HCT116 (cell line): ENCODE measurements around the gene UTRN. TPM values are rescaled to one million over a fixed set of nuclear protein-coding genes. Genes with fewer than 3 reads are reported as not detected.

ENCODE experiments used
- ATAC-seq: fragments of 200-7000 bp; cut with Tn5 transposase; 2 replicates; pipeline ENCODE4 v1.9.1; 2020; ENCODE audit warnings: mild to moderate bottlenecking, moderate library complexity
- BruUV-seq: library from RNA; stranded (reverse); fragments of 400-500 nt; replicated peaks from 2 replicates; lab custom pipeline; 2021; lab: Mats Ljungman, UMichigan
- CTCF ChIA-PET: fragments of 300-600 bp; sonication (Branson Sonifier 250); formaldehyde crosslinking; loops from one replicate; lab custom pipeline; 2021; ENCODE audit warnings: antibody characterized with exemption; lab: Charles Lee
- POLR2A ChIA-PET: fragments of 300-600, 350-600 bp; sonication (Branson Sonifier 250); formaldehyde crosslinking; loops from one replicate; lab custom pipeline; 2021; ENCODE audit warnings: antibody characterized with exemption; lab: Charles Lee
- RAD21 ChIA-PET, 2 experiments: fragments of 300-600 bp; sonication (Branson Sonifier 250); formaldehyde crosslinking; loops; one replicate each; lab custom pipeline; 2023; ENCODE audit warnings: low total read pairs in 2 of 2; ENCODE audit not compliant: uncharacterized antibody in 2 of 2, unreplicated experiment in 2 of 2, low non-redundant PET in 1 of 2; lab: Charles Lee
- DNase-seq: peaks from one replicate; pipeline ENCODE4 v3.0.0-alpha.2; 2010; ENCODE audit warnings: low read depth, low spot score
- H2AFZ ChIP-seq: fragments of 200-600 bp; shearing (Covaris generic), sonication (generic); 2 replicates; pipeline ENCODE4 v1.6.1; 2017; ENCODE audit warnings: low read depth, mixed run types, mixed read lengths, antibody characterized with exemption, low read length; ENCODE audit not compliant: poor library complexity, severe bottlenecking
- H3K27ac ChIP-seq: 2 replicates; pipeline ENCODE4 v1.5.1; 2012; ENCODE audit warnings: low read depth, low read length
- H3K27me3 ChIP-seq: fragments of 200-600 bp; sonication (generic); 2 replicates; pipeline ENCODE4 v1.6.1; 2016; ENCODE audit warnings: mixed run types, low read length, mixed read lengths; ENCODE audit not compliant: insufficient read depth
- H3K36me3 ChIP-seq, 2 experiments: fragments of 200-500 bp in 1 of 2; fragments of 200-600 bp in 1 of 2; sonication (Bioruptor generic) in 1 of 2; sonication (generic) in 1 of 2; 2 replicates each; pipeline versions ENCODE4 v1.5.1 to v1.6.1; 2014 to 2016; ENCODE audit warnings: low read length in 2 of 2, inconsistent platforms in 1 of 2, mixed read lengths in 1 of 2, mixed run types in 1 of 2; ENCODE audit not compliant: insufficient read depth in 2 of 2, control insufficient read depth in 1 of 2
- H3K4me1 ChIP-seq, 2 experiments: fragments of 200-600 bp in 1 of 2; sonication (generic) in 1 of 2; 2 replicates each; pipeline versions ENCODE4 v1.5.1 to v1.6.1; 2012 to 2017; ENCODE audit warnings: low read length in 2 of 2, inconsistent platforms in 1 of 2, mild to moderate bottlenecking in 1 of 2, mixed read lengths in 1 of 2, mixed run types in 1 of 2, moderate library complexity in 1 of 2; ENCODE audit not compliant: insufficient read depth in 2 of 2, control insufficient read depth in 1 of 2
- H3K4me2 ChIP-seq: fragments of 200-600 bp; sonication (generic); 2 replicates; pipeline ENCODE4 v1.6.1; 2017; ENCODE audit warnings: mixed run types, low read length, mixed read lengths
- H3K4me3 ChIP-seq, 2 experiments: fragments of 200-600 bp in 1 of 2; sonication (generic) in 1 of 2; replicated peaks in 1 of 2; 2 replicates each; pipeline ENCODE4 v1.5.1; 2011 to 2016; ENCODE audit warnings: low read length in 2 of 2, control low read depth in 1 of 2, low read depth in 1 of 2, mild to moderate bottlenecking in 1 of 2, mixed read lengths in 1 of 2, mixed run types in 1 of 2
- H3K79me2 ChIP-seq: fragments of 200-600 bp; sonication (generic); 2 replicates; pipeline ENCODE4 v1.6.1; 2017; ENCODE audit warnings: mild to moderate bottlenecking, mixed run types, low read length, moderate library complexity, mixed read lengths; ENCODE audit not compliant: insufficient read depth
- H3K9ac ChIP-seq: fragments of 200-600 bp; sonication (generic); 2 replicates; pipeline ENCODE4 v1.6.1; 2016; ENCODE audit warnings: low read length, mixed read lengths
- H3K9me2 ChIP-seq: fragments of 200-600 bp; sonication (generic), shearing (Covaris generic); 2 replicates; pipeline ENCODE4 v1.6.1; 2017; ENCODE audit warnings: mixed run types, mild to moderate bottlenecking, moderate library complexity; ENCODE audit not compliant: insufficient read depth
- H3K9me3 ChIP-seq, 2 experiments: fragments of 200-500 bp in 1 of 2; fragments of 200-600 bp in 1 of 2; sonication (Bioruptor generic) in 1 of 2; sonication (generic) in 1 of 2; 2 replicates each; pipeline ENCODE4 v1.6.1; 2014 to 2017; ENCODE audit warnings: low read length in 2 of 2, mixed read lengths in 2 of 2, inconsistent platforms in 1 of 2, low read depth in 1 of 2, mild to moderate bottlenecking in 1 of 2, mixed run types in 1 of 2, moderate library complexity in 1 of 2; ENCODE audit not compliant: control insufficient read depth in 1 of 2, insufficient read depth in 1 of 2
- H4K20me1 ChIP-seq: fragments of 200-600 bp; sonication (generic), shearing (Covaris generic); 2 replicates; pipeline ENCODE4 v1.6.1; 2017; ENCODE audit warnings: mixed run types, mild to moderate bottlenecking, moderate library complexity; ENCODE audit not compliant: insufficient read depth
- CBX3 ChIP-seq: IDR thresholded peaks from 2 replicates; pipeline ENCODE4 v1.6.1; 2012; ENCODE audit warnings: low read depth
- EGR1 ChIP-seq: IDR thresholded peaks from 2 replicates; pipeline ENCODE4 v1.6.1; 2012; ENCODE audit warnings: low read depth
- ELF1 ChIP-seq: IDR thresholded peaks from 2 replicates; pipeline ENCODE4 v1.6.1; 2012; ENCODE audit warnings: low read depth, borderline replicate concordance
- FOSL1 ChIP-seq: IDR thresholded peaks from 2 replicates; pipeline ENCODE4 v1.6.1; 2012; ENCODE audit warnings: low read depth
- POLR2A ChIP-seq: IDR thresholded peaks from 2 replicates; pipeline ENCODE4 v1.7.0; 2011; ENCODE audit warnings: borderline replicate concordance; ENCODE audit not compliant: insufficient read depth, insufficient read length; ENCODE audit errors: extremely low read depth
- POLR2AphosphoS5 ChIP-seq: IDR thresholded peaks from 2 replicates; pipeline ENCODE4 v1.6.1; 2011; ENCODE audit warnings: mild to moderate bottlenecking, low read depth, low read length, moderate library complexity
- SIN3A ChIP-seq: IDR thresholded peaks from 2 replicates; pipeline ENCODE4 v1.6.1; 2012; ENCODE audit warnings: low read depth
- SP1 ChIP-seq: IDR thresholded peaks from 2 replicates; pipeline ENCODE4 v1.6.1; 2012; ENCODE audit warnings: low read depth
- SRF ChIP-seq: IDR thresholded peaks from 2 replicates; pipeline ENCODE4 v1.6.1; 2012; ENCODE audit warnings: low read depth
- TCF7L2 ChIP-seq: IDR thresholded peaks from 2 replicates; pipeline ENCODE4 v1.7.0; 2011; ENCODE audit warnings: borderline replicate concordance, inconsistent platforms; ENCODE audit not compliant: insufficient read depth, insufficient read length; ENCODE audit errors: extremely low read depth
- YY1 ChIP-seq: IDR thresholded peaks from 2 replicates; pipeline ENCODE4 v1.6.1; 2011; ENCODE audit warnings: low read length, low read depth, moderate library complexity, mild to moderate bottlenecking; ENCODE audit not compliant: insufficient replicate concordance; ENCODE audit errors: extremely low read depth
- ZNF274 ChIP-seq: fragments of 200-500 bp; sonication (Bioruptor generic); IDR thresholded peaks from 2 replicates; pipeline ENCODE4 v1.6.1; 2014; ENCODE audit warnings: mild to moderate bottlenecking, low read depth, low read length, inconsistent platforms
- intact Hi-C: fragments of 100-400 bp; cut with micrococcal nuclease; formaldehyde crosslinking; loops from 2 replicates; pipeline ENCODE4 v1.10.0; 2022
- total RNA-seq: library from RNA; stranded (reverse); gene quantifications from one replicate; pipeline ENCODE4 v1.2.1, GENCODE V29; 2021; ENCODE audit not compliant: unreplicated experiment
- TF ChIP-seq, protein P1 (sequence below), 3 experiments: fragments of 200-600 bp in 1 of 3; sonication (generic) in 1 of 3; IDR thresholded peaks in 2 of 3; conservative IDR thresholded peaks in 1 of 3; 2 replicates each; pipeline ENCODE4 v1.5.1; 2012 to 2017; ENCODE audit warnings: low read depth in 2 of 3, low read length in 2 of 3, antibody characterized with exemption in 1 of 3, borderline replicate concordance in 1 of 3, control low read depth in 1 of 3, mild to moderate bottlenecking in 1 of 3, mixed read lengths in 1 of 3, mixed run types in 1 of 3, moderate library complexity in 1 of 3; ENCODE audit not compliant: insufficient read depth in 1 of 3
- TF ChIP-seq, protein P2 (sequence below): IDR thresholded peaks from 2 replicates; pipeline ENCODE4 v1.6.1; 2012

Gene UTRN
- total RNA-seq, 1 experiment from 2014 or later, result 28.4 TPM

DNA sequence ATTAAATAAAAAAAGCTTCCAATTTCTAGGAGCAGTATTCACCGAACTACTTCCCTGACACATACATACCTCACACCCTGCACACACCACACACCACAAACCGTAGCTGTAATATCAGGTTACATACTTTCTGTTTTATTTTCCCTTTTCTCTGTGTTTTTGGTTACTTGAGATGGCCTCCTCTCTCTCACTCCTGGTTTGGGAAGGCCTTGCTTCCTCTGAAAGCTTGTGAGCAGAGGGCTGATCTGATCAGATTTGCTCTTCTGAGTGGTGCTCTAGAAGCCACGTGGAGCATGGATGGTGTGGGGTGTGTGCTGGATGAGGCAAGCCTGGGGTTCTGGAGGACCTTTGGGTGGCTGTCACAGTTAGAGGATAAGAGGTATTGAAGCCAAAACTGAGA, 20.9 kb downstream of the UTRN start:
- H3K9me2 ChIP-seq, result no peaks in the 10 kb centered on the region
- no peak overlapping the region for H3K27ac ChIP-seq
- BruUV-seq, result no TSS peak
- ATAC-seq (no peak), DNase-seq (no peak)
- intact Hi-C loops, result no loop called here
- H4K20me1 ChIP-seq, result no peaks in the 10 kb centered on the region
- ChIA-PET POLR2A (no interaction called here), CTCF (no interaction called here), RAD21 (no interaction called here)
- H3K9ac ChIP-seq, result no peak overlapping the region
- no peaks in the 10 kb centered on the region for H3K27me3 ChIP-seq
- TF ChIP-seq, protein P1, sequence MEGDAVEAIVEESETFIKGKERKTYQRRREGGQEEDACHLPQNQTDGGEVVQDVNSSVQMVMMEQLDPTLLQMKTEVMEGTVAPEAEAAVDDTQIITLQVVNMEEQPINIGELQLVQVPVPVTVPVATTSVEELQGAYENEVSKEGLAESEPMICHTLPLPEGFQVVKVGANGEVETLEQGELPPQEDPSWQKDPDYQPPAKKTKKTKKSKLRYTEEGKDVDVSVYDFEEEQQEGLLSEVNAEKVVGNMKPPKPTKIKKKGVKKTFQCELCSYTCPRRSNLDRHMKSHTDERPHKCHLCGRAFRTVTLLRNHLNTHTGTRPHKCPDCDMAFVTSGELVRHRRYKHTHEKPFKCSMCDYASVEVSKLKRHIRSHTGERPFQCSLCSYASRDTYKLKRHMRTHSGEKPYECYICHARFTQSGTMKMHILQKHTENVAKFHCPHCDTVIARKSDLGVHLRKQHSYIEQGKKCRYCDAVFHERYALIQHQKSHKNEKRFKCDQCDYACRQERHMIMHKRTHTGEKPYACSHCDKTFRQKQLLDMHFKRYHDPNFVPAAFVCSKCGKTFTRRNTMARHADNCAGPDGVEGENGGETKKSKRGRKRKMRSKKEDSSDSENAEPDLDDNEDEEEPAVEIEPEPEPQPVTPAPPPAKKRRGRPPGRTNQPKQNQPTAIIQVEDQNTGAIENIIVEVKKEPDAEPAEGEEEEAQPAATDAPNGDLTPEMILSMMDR (IDR thresholded peaks at IDR 0.05 in 2 of 3, conservative IDR thresholded peaks at IDR 0.05 in 1 of 3; ENCODE audit: borderline replicate concordance in 1 of 3, insufficient read depth in 1 of 3, low read depth in 2 of 3, low read length in 2 of 3), result no peak
- TF ChIP-seq ZNF274 (no peak), TCF7L2 (no peak), ELF1 (no peak), SIN3A (no peak), EGR1 (no peak), SRF (no peak)
- H3K4me1 ChIP-seq, result peaks cover 0 to 4% of the 10 kb centered on the region in 2 experiments; a peak in 1 of 4 replicates
- H2AFZ ChIP-seq, result no peak overlapping the region
- H3K4me3 ChIP-seq, result no peak overlapping the region
- no peak overlapping the region for H3K4me2 ChIP-seq
- H3K9me3 ChIP-seq, result no peaks in the 10 kb centered on the region
- H3K36me3 ChIP-seq, result no peaks in the 10 kb centered on the region
- no peaks in the 10 kb centered on the region for H3K79me2 ChIP-seq

DNA sequence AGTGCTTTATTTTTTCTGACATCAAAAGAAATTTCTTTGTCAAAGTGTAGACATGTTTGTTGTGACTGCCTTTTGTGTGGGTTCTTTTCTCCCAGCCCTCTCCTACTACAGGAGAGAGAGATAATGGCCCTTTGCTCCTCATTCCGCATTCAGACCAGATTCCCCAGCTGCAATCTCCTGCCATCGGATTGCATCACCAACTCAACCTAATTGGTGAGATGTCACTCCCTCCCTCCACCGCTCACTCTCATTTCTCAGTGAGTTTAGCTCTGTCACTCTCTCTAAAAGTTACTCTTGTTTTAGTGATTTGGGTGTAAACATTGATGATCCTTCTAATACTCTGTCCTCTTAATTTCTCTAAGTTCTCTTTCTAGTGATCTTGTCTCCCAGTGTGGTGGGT, 22.7 kb downstream of the UTRN start:
- no peaks in the 10 kb centered on the region for H3K36me3 ChIP-seq
- no TSS peak for BruUV-seq
- no peaks in the 10 kb centered on the region for H3K27me3 ChIP-seq
- POLR2A ChIA-PET, result no interaction called here
- DNase-seq (no peak), ATAC-seq (no peak)
- H3K9me3 ChIP-seq, result no peaks in the 10 kb centered on the region
- H3K79me2 ChIP-seq, result no peaks in the 10 kb centered on the region
- no peaks in the 10 kb centered on the region for H4K20me1 ChIP-seq
- no peak for TF ChIP-seq ELF1
- TF ChIP-seq POLR2A, result no peak
- no peak for TF ChIP-seq SRF
- TF ChIP-seq POLR2AphosphoS5, result no peak
- TF ChIP-seq, protein P1 (IDR thresholded peaks at IDR 0.05 in 2 of 3, conservative IDR thresholded peaks at IDR 0.05 in 1 of 3; ENCODE audit: borderline replicate concordance in 1 of 3, insufficient read depth in 1 of 3, low read depth in 2 of 3, low read length in 2 of 3), result no peak
- no peak for TF ChIP-seq ZNF274
- TF ChIP-seq, protein P2, sequence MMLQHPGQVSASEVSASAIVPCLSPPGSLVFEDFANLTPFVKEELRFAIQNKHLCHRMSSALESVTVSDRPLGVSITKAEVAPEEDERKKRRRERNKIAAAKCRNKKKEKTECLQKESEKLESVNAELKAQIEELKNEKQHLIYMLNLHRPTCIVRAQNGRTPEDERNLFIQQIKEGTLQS, result no peak
- TF ChIP-seq SP1, result no peak
- TF ChIP-seq CBX3, result no peak
- TF ChIP-seq FOSL1, result no peak
- TF ChIP-seq YY1, result no peak
- no peak overlapping the region for H2AFZ ChIP-seq
- no peak overlapping the region for H3K9ac ChIP-seq
- RAD21 ChIA-PET, result no interaction called here
- intact Hi-C loops, result no loop called here
- CTCF ChIA-PET, result no interaction called here
- no peak overlapping the region for H3K4me3 ChIP-seq
- no peak overlapping the region for H3K27ac ChIP-seq
- no peak overlapping the region for H3K4me2 ChIP-seq
- H3K9me2 ChIP-seq, result no peaks in the 10 kb centered on the region
- peaks cover 0 to 4% of the 10 kb centered on the region in 2 experiments; a peak in 1 of 4 replicates for H3K4me1 ChIP-seq
